Upper lobe of left lung (tissue), 6 donors: ENCODE measurements around the gene CDCA8. TPM values are rescaled to one million over a fixed set of nuclear protein-coding genes. Genes with fewer than 3 reads are reported as not detected.

Experiments used
- ATAC-seq, 2 donors: fragments of 200-7000 bp; cut with Tn5 transposase; one replicate each; pipeline ENCODE4 v1.9.1; 2022; ENCODE audit warnings: mild to moderate bottlenecking in 2 of 2, moderate library complexity in 2 of 2; ENCODE audit not compliant: low FRiP score in 2 of 2
- DNase-seq, 2 donors: peaks; one replicate each; pipeline ENCODE4 v3.0.0-alpha.2; 2019 to 2020
- H3K27ac ChIP-seq, 4 donors: fragments of 200-600 bp; sonication (generic); one replicate each; pipeline ENCODE4 v1.5.1; 2016 to 2019
- H3K27me3 ChIP-seq, 4 donors: fragments of 200-600 bp; sonication (generic); one replicate each; pipeline ENCODE4 v1.5.1; 2017 to 2019
- H3K36me3 ChIP-seq, 4 donors: fragments of 200-600 bp; sonication (generic); one replicate each; pipeline ENCODE4 v1.5.1; 2016 to 2019
- H3K4me1 ChIP-seq, 4 donors: fragments of 200-600 bp; sonication (generic); one replicate each; pipeline ENCODE4 v1.5.1; 2018 to 2019
- H3K4me3 ChIP-seq, 4 donors: fragments of 200-600 bp; sonication (generic); one replicate each; pipeline ENCODE4 v1.5.1; 2017 to 2019; ENCODE audit warnings: mild to moderate bottlenecking in 2 of 4, moderate library complexity in 1 of 4
- H3K9me3 ChIP-seq, 4 donors: fragments of 200-600 bp; sonication (generic); one replicate each; pipeline ENCODE4 v1.5.1; 2018 to 2019
- CTCF ChIP-seq, 6 experiments: fragments of 450-650 bp in 4 of 6; fragments of 200-600 bp in 2 of 6; sonication (generic) in 2 of 6; IDR thresholded peaks; one replicate each; pipeline ENCODE4 v1.5.1; 2016 to 2019; ENCODE audit warnings: antibody characterized with exemption in 6 of 6
- EP300 ChIP-seq, 4 donors: sonication (generic); formaldehyde crosslinking; IDR thresholded peaks; one replicate each; pipeline ENCODE4 v1.5.1; 2017; ENCODE audit warnings: antibody characterized with exemption in 4 of 4, control low read depth in 2 of 4
- POLR2A ChIP-seq, 4 donors: fragments of 450-650 bp; IDR thresholded peaks; one replicate each; pipeline ENCODE4 v1.5.1; 2016 to 2017; ENCODE audit warnings: antibody characterized with exemption in 4 of 4, mild to moderate bottlenecking in 2 of 4
- POLR2AphosphoS5 ChIP-seq, 2 donors: sonication (generic); formaldehyde crosslinking; IDR thresholded peaks; one replicate each; pipeline ENCODE4 v1.5.1; 2017; ENCODE audit warnings: antibody characterized with exemption in 2 of 2
- WGBS, 2 donors: methylation state at CpG; one replicate each; pipeline ENCODE4 v1.1.5; 2017 to 2018; 5-methylcytosine and 5-hydroxymethylcytosine counted together
- total RNA-seq, 6 donors: library from RNA; depleted of rRNA in 4 of 6; stranded (reverse); fragments of >200 nt in 4 of 6; gene quantifications; one replicate each; pipeline versions ENCODE4 v1.1.0 to v1.2.1, GENCODE V29; 2016 to 2021
- donor health status: DM: no; HTN: no; CAD: no; lungs with moderate emphysema.
- donor health status: DM: no; HTN: yes; CAD: no; lungs with severe emphysema.

CDCA8 gene
- total RNA-seq, 6 donors from 2014 or later, result 0.89 to 2.0 (median 1.5) TPM; not detected in 1

GRCh38 chr1:37728416-37728815 lies 36.1 kb downstream of the CDCA8 start:
- Histone ChIP-seq H3K9me3 (no peaks in the 10 kb centered on the region), H3K27me3 (no peaks in the 10 kb centered on the region), H3K36me3 (no peaks in the 10 kb centered on the region), H3K4me3 (no peak overlapping the region), H3K4me1 (no peaks in the 10 kb centered on the region), H3K27ac (no peak overlapping the region)
- DNase-seq (no peak), ATAC-seq (no peak)
- TF ChIP-seq POLR2AphosphoS5 (IDR thresholded peaks at IDR 0.05) (no peak), EP300 (IDR thresholded peaks at IDR 0.05) (no peak), CTCF (IDR thresholded peaks at IDR 0.05) (no peak), POLR2A (IDR thresholded peaks at IDR 0.05) (no peak)
- WGBS, 2 donors, result 83 to 96% methylated on average over 4 of the region's 4 CpGs

GRCh38 chr1:37730376-37730775 lies 38.1 kb downstream of the CDCA8 start:
- DNase-seq, result no peak
- no peak overlapping the region for H3K4me3 ChIP-seq
- no peak for ATAC-seq
- H3K36me3 ChIP-seq, result no peaks in the 10 kb centered on the region
- no peak overlapping the region for H3K27ac ChIP-seq
- WGBS, 2 donors, result 46 to 68% methylated on average over 5 of the region's 5 CpGs
- H3K9me3 ChIP-seq, result no peaks in the 10 kb centered on the region
- TF ChIP-seq EP300 (IDR thresholded peaks at IDR 0.05), result no peak
- no peak for TF ChIP-seq POLR2AphosphoS5 (IDR thresholded peaks at IDR 0.05)
- TF ChIP-seq CTCF (IDR thresholded peaks at IDR 0.05), result no peak
- TF ChIP-seq POLR2A (IDR thresholded peaks at IDR 0.05), result no peak
- no peaks in the 10 kb centered on the region for H3K4me1 ChIP-seq
- peaks cover 0 to 4% (median 0%) of the 10 kb centered on the region in 4 donors for H3K27me3 ChIP-seq

GRCh38 chr1:37731312-37732019 lies 39.1 kb downstream of the CDCA8 start:
- Histone ChIP-seq H3K36me3 (no peaks in the 10 kb centered on the region), H3K4me1 (no peaks in the 10 kb centered on the region), H3K9me3 (no peaks in the 10 kb centered on the region), H3K27ac (no peak overlapping the region), H3K4me3 (no peak overlapping the region), H3K27me3 (peaks cover 0 to 8% (median 0%) of the 10 kb centered on the region in 4 donors)
- ATAC-seq (no peak), DNase-seq (no peak)
- 87% methylated on average over 15 of the region's 15 CpGs for WGBS, 2 donors
- TF ChIP-seq EP300 (IDR thresholded peaks at IDR 0.05), result no peak
- no peak for TF ChIP-seq POLR2A (IDR thresholded peaks at IDR 0.05)
- TF ChIP-seq CTCF (IDR thresholded peaks at IDR 0.05), result no peak
- no peak for TF ChIP-seq POLR2AphosphoS5 (IDR thresholded peaks at IDR 0.05)

- Histone ChIP-seq H3K36me3 (no peaks in the 10 kb centered on the region), H3K4me1 (no peaks in the 10 kb centered on the region), H3K27me3 (peaks cover 0 to 8% (median 0%) of the 10 kb centered on the region in 4 donors), H3K27ac (no peak overlapping the region), H3K4me3 (no peak overlapping the region), H3K9me3 (no peaks in the 10 kb centered on the region)
- TF ChIP-seq POLR2A (IDR thresholded peaks at IDR 0.05) (no peak), EP300 (IDR thresholded peaks at IDR 0.05) (no peak), POLR2AphosphoS5 (IDR thresholded peaks at IDR 0.05) (no peak), CTCF (IDR thresholded peaks at IDR 0.05) (no peak)
- ATAC-seq, result no peak
- DNase-seq, result no peak
- WGBS, 2 donors, result 82 to 84% methylated on average over 10 to 11 of the region's 12 CpGs
These were observed 39.9 kb downstream of the CDCA8 start for GRCh38 chr1:37732111-37732780.
